SK-N-SH (cell line): Measurements from ENCODE around the gene BICD2. TPM values are rescaled to one million over a fixed set of nuclear protein-coding genes. Genes with fewer than 3 reads are reported as not detected.

Experiments used
- CTCF ChIA-PET: fragments of 300-600, 350-600 bp; formaldehyde crosslinking; extraction: SDS; loops from one replicate; lab custom pipeline; 2021; lab: Yijun Ruan, JAX
- POLR2A ChIA-PET: fragments of 350-600 bp; sonication (Branson Sonifier 250); formaldehyde crosslinking; extraction: SDS; loops from one replicate; lab custom pipeline; 2020; ENCODE audit warnings: antibody characterized with exemption, inconsistent platforms; lab: Yijun Ruan, JAX
- DNase-seq: peaks from one replicate; pipeline ENCODE4 v3.0.0; 2012
- H2AFZ ChIP-seq: fragments of 200-600 bp; sonication (generic); 2 replicates; pipeline ENCODE4 v1.8.1; 2016; ENCODE audit warnings: antibody characterized with exemption, mild to moderate bottlenecking, low read depth
- H3F3A ChIP-seq: fragments of 200-600 bp; sonication (generic); replicated peaks from 2 replicates; pipeline ENCODE3; 2016; ENCODE audit warnings: antibody characterized with exemption, mild to moderate bottlenecking; ENCODE audit not compliant: insufficient read depth
- H3K27ac ChIP-seq, 2 experiments: fragments of 200-500 bp in 1 of 2; fragments of 200-600 bp in 1 of 2; sonication (Bioruptor generic) in 1 of 2; sonication (generic), shearing (Covaris generic) in 1 of 2; 2 replicates each; pipeline versions ENCODE4 v1.5.1 to v1.6.1; 2014 to 2016; ENCODE audit warnings: low read depth in 2 of 2, inconsistent platforms in 1 of 2, low read length in 1 of 2, mild to moderate bottlenecking in 1 of 2, mixed read lengths in 1 of 2
- H3K27me3 ChIP-seq: fragments of 200-600 bp; sonication (generic), shearing (Covaris generic); 2 replicates; pipeline ENCODE4 v1.6.1; 2016; ENCODE audit warnings: mixed run types; ENCODE audit not compliant: insufficient read depth
- H3K36me3 ChIP-seq, 2 experiments: fragments of 200-500 bp in 1 of 2; fragments of 200-600 bp in 1 of 2; sonication (Bioruptor generic) in 1 of 2; sonication (generic) in 1 of 2; replicated peaks in 1 of 2; 2 replicates each; pipeline versions ENCODE3 to v1.5.1; 2014 to 2016; ENCODE audit warnings: low read length in 1 of 2, mild to moderate bottlenecking in 1 of 2; ENCODE audit not compliant: insufficient read depth in 2 of 2, control insufficient read depth in 1 of 2
- H3K4me1 ChIP-seq, 2 experiments: fragments of 200-500 bp in 1 of 2; fragments of 200-600 bp in 1 of 2; sonication (Bioruptor generic) in 1 of 2; sonication (generic), shearing (Covaris generic) in 1 of 2; 2 replicates each; pipeline versions ENCODE4 v1.5.1 to v1.6.1; 2014 to 2016; ENCODE audit warnings: low read depth in 1 of 2, low read length in 1 of 2, mixed run types in 1 of 2; ENCODE audit not compliant: insufficient read depth in 2 of 2, control insufficient read depth in 1 of 2
- H3K4me2 ChIP-seq: fragments of 200-600 bp; sonication (generic), shearing (Covaris generic); 2 replicates; pipeline ENCODE4 v1.6.1; 2017; ENCODE audit warnings: mixed run types
- H3K4me3 ChIP-seq, 2 experiments: fragments of 200-500 bp in 1 of 2; fragments of 200-600 bp in 1 of 2; sonication (Bioruptor generic) in 1 of 2; sonication (generic), shearing (Covaris generic) in 1 of 2; 2 replicates each; pipeline versions ENCODE4 v1.5.1 to v1.8.1; 2014 to 2016; ENCODE audit warnings: low read depth in 2 of 2, inconsistent platforms in 1 of 2, low read length in 1 of 2, mild to moderate bottlenecking in 1 of 2, mixed read lengths in 1 of 2, moderate library complexity in 1 of 2
- H3K79me2 ChIP-seq: fragments of 200-600 bp; sonication (generic); 2 replicates; pipeline ENCODE4 v1.8.1; 2017; ENCODE audit warnings: mild to moderate bottlenecking; ENCODE audit not compliant: insufficient read depth
- H3K9ac ChIP-seq: fragments of 200-600 bp; sonication (generic); 2 replicates; pipeline ENCODE4 v1.6.1; 2017; ENCODE audit warnings: mixed run types
- H3K9me2 ChIP-seq: fragments of 200-600 bp; sonication (generic); 2 replicates; pipeline ENCODE4 v1.6.1; 2017; ENCODE audit warnings: mixed run types
- H3K9me3 ChIP-seq: fragments of 200-600 bp; sonication (generic); 2 replicates; pipeline ENCODE4 v1.6.1; 2017; ENCODE audit warnings: mixed run types, mild to moderate bottlenecking, moderate library complexity
- H4K20me1 ChIP-seq: fragments of 200-600 bp; sonication (generic); 2 replicates; pipeline ENCODE4 v1.6.1; 2017; ENCODE audit warnings: mild to moderate bottlenecking, mixed run types; ENCODE audit not compliant: insufficient read depth
- CTCF ChIP-seq: fragments of 200-600 bp; sonication (generic); IDR thresholded peaks from 2 replicates; pipeline ENCODE4 v1.6.1; 2017; ENCODE audit warnings: antibody characterized with exemption, mild to moderate bottlenecking, moderate library complexity
- FOXM1 ChIP-seq: IDR thresholded peaks from 2 replicates; pipeline ENCODE4 v1.4.0; 2012; ENCODE audit warnings: low read depth, mild to moderate bottlenecking
- IRF3 ChIP-seq: fragments of 150-350 bp; IDR thresholded peaks from 2 replicates; pipeline ENCODE4 v1.6.1; 2016; ENCODE audit warnings: mild to moderate bottlenecking, low read depth, low read length
- JUND ChIP-seq: IDR thresholded peaks from 2 replicates; pipeline ENCODE4 v1.4.0; 2012
- MAX ChIP-seq: IDR thresholded peaks from 2 replicates; pipeline ENCODE4 v1.4.0; 2012; ENCODE audit warnings: low read depth
- RCOR1 ChIP-seq: fragments of 150-350 bp; IDR thresholded peaks from 2 replicates; pipeline ENCODE4 v1.6.1; 2017; ENCODE audit warnings: antibody characterized with exemption, low read length
- SIN3A ChIP-seq: IDR thresholded peaks from 2 replicates; pipeline ENCODE4 v1.6.1; 2012; ENCODE audit warnings: low read depth, mild to moderate bottlenecking, low read length, moderate library complexity, borderline replicate concordance
- WGBS: methylation state at CpG from one replicate; pipeline ENCODE4 v1.1.6; 2017; ENCODE audit warnings: low lambda C conversion rate; 5-methylcytosine and 5-hydroxymethylcytosine counted together
- polyA plus RNA-seq, 3 experiments: library from polyadenylated mRNA; depleted of rRNA; stranded (reverse); fragments of >200 nt; gene quantifications; 2 replicates each; pipeline ENCODE4 v1.2.3, GENCODE V29; 2012
- TF ChIP-seq, protein P1 (sequence below): fragments of 150-350 bp; IDR thresholded peaks from 2 replicates; pipeline ENCODE4 v1.6.1; 2017; ENCODE audit warnings: antibody characterized with exemption, low read length, low read depth, borderline replicate concordance

BICD2 gene
- polyA plus RNA-seq, 1 of the 3 experiments (the other 2 are of a cell fraction) = 19.6 TPM

- no peak for TF ChIP-seq SIN3A
- TF ChIP-seq, protein P1, sequence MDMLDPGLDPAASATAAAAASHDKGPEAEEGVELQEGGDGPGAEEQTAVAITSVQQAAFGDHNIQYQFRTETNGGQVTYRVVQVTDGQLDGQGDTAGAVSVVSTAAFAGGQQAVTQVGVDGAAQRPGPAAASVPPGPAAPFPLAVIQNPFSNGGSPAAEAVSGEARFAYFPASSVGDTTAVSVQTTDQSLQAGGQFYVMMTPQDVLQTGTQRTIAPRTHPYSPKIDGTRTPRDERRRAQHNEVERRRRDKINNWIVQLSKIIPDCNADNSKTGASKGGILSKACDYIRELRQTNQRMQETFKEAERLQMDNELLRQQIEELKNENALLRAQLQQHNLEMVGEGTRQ = no peak
- no peak for TF ChIP-seq JUND
- no peaks in the 10 kb centered on the region for H3K9me3 ChIP-seq
- no peak overlapping the region for H3K27ac ChIP-seq
- H3K79me2 ChIP-seq = peaks cover 92% of the 10 kb centered on the region
- peaks cover 3% of the 10 kb centered on the region for H3F3A ChIP-seq
- peaks cover 57% of the 10 kb centered on the region for H4K20me1 ChIP-seq
- WGBS = 100% methylated on average over 3 of the region's 8 CpGs
- no peak overlapping the region for H3K9ac ChIP-seq
- POLR2A ChIA-PET = no interaction called here
- peaks cover 2 to 32% of the 10 kb centered on the region in 2 experiments; a peak in 3 of 4 replicates for H3K4me1 ChIP-seq
- no peak overlapping the region for H3K4me3 ChIP-seq
- H3K4me2 ChIP-seq = no peak overlapping the region
- DNase-seq = no peak
- no peak overlapping the region for H2AFZ ChIP-seq
- CTCF ChIA-PET = interaction anchor here (1.0 to 3.7 kb wide), 4 partner anchors 14 to 59 kb away, joined by 3 to 27 read pairs (median 13); no protein-coding TSS in a partner anchor
- H3K9me2 ChIP-seq = no peaks in the 10 kb centered on the region
- H3K27me3 ChIP-seq = no peaks in the 10 kb centered on the region
- H3K36me3 ChIP-seq = peaks cover 4 to 30% of the 10 kb centered on the region in 2 experiments
Measured at GRCh38 chr9:92730897-92731296, 33.7 kb downstream of the BICD2 start.

GRCh38 chr9:92729735-92730155, 34.9 kb downstream of the BICD2 start:
- ChIA-PET POLR2A (interaction anchor here (0.6 to 0.9 kb wide), 2 partner anchors 31 to 60 kb away, joined by 3 read pairs; no protein-coding TSS in a partner anchor), CTCF (interaction anchor here (0.5 to 3.1 kb wide), 8 partner anchors 8 to 61 kb away, joined by 3 to 27 read pairs (median 4); no protein-coding TSS in a partner anchor)
- Histone ChIP-seq H3K27ac (no peak overlapping the region), H3K4me1 (peaks cover 0 to 30% of the 10 kb centered on the region in 2 experiments; a peak in 2 of 4 replicates), H3F3A (peaks cover 3% of the 10 kb centered on the region), H3K27me3 (no peaks in the 10 kb centered on the region), H2AFZ (no peak overlapping the region), H3K79me2 (peaks cover 90% of the 10 kb centered on the region), H3K9ac (no peak overlapping the region)
- TF ChIP-seq CTCF = no peak
- no peak for TF ChIP-seq FOXM1
- no peak for TF ChIP-seq SIN3A
- TF ChIP-seq RCOR1 = no peak
- TF ChIP-seq IRF3 = no peak
- no peak for TF ChIP-seq MAX
- TF ChIP-seq, all 33 proteins: peak for 0
- Histone ChIP-seq H3K4me2 (no peak overlapping the region), H3K9me2 (no peaks in the 10 kb centered on the region), H3K4me3 (no peak overlapping the region), H3K36me3 (peaks cover 4 to 30% of the 10 kb centered on the region in 2 experiments), H4K20me1 (peaks cover 47% of the 10 kb centered on the region), H3K9me3 (no peaks in the 10 kb centered on the region)
- DNase-seq = no peak
- 94% methylated on average over 2 of the region's 9 CpGs for WGBS
